ENCODE measurements around the gene EPM2AIP1. TPM values are rescaled to one million over a fixed set of nuclear protein-coding genes. Genes with fewer than 3 reads are reported as not detected.

The EPM2AIP1 gene
- total RNA-seq, 1 donor from 2014 or later: 16.5 TPM

DNA sequence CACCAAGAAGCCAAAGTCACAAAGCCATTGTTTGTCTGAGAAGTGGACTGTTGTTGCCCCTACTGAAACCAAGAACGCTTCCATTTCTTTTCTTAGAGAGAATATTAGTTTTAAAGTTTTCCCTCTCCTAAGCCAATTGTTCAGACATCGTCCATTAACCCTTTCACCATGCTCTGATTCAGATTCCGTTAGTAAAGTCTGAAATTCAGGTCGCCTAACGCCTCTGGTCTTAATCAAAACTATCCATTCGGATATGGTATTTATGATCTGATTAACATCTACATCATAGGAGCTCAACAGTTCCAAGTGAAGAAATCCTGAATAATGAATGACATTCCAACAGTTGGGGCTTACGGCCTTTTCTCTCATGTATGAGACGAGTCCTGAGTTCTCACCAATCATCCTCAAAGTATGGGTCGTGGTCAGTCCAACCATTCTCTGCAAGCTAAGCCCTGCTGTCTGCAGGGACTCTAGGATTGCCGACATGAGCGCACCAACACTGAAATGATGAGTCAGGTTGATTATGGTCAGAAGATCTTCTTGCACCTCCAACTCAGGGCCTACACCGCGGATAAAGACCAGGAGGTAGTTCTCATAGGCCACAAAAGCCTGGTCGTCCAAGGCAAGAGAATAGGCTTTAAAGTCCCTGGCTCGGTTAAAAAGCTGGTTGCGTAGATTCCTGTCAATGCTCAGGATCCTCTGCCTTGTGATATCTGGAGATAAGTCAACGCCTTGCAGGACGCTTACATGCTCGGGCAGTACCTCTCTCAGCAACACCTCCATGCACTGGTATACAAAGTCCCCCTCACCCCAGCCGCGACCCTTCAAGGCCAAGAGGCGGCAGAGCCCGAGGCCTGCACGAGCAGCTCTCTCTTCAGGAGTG, 767 bp downstream of the EPM2AIP1 start:
- Histone ChIP-seq H3K4me1 (ENCODE audit: insufficient read depth, low read length) (peaks cover 21% of the 10 kb centered on the region), H3K36me3 (ENCODE audit: insufficient read depth, low read length) (peaks cover 19% of the 10 kb centered on the region), H2AFZ (ENCODE audit: low read depth, low read length) (peak overlapping the region; percentile 86), H3K9me3 (ENCODE audit: insufficient read depth, low read depth, low read length) (no peaks in the 10 kb centered on the region), H3K9ac (ENCODE audit: low read length) (peak overlapping the region; percentile 93), H3K4me2 (ENCODE audit: low read length) (peak overlapping the region; percentile 86), H3K4me3 (ENCODE audit: insufficient read depth, low read depth, low read length) (peak overlapping the region; percentile 89), H3K27me3 (ENCODE audit: insufficient read depth, low read length) (no peaks in the 10 kb centered on the region), H3K79me2 (ENCODE audit: insufficient read depth, low read length) (peaks cover 73% of the 10 kb centered on the region), H4K20me1 (ENCODE audit: insufficient read depth, low read length) (peaks cover 50% of the 10 kb centered on the region), H3K27ac (ENCODE audit: low read depth, low read length) (peak overlapping the region; percentile 99)
- FAIRE-seq: no peak
- Mint-ChIP-seq H3K9me3 (ENCODE audit: unreplicated experiment) (no peaks in the 10 kb centered on the region), H3K27ac (ENCODE audit: unreplicated experiment) (no peak overlapping the region), H3K36me3 (ENCODE audit: low read depth, unreplicated experiment) (peaks cover 9% of the 10 kb centered on the region), H3K4me3 (ENCODE audit: unreplicated experiment) (no peak overlapping the region), H3K4me1 (ENCODE audit: low read depth, unreplicated experiment) (peaks cover 16% of the 10 kb centered on the region), H3K27me3 (ENCODE audit: low read depth, unreplicated experiment) (no peaks in the 10 kb centered on the region)
- TF ChIP-seq, protein P1, sequence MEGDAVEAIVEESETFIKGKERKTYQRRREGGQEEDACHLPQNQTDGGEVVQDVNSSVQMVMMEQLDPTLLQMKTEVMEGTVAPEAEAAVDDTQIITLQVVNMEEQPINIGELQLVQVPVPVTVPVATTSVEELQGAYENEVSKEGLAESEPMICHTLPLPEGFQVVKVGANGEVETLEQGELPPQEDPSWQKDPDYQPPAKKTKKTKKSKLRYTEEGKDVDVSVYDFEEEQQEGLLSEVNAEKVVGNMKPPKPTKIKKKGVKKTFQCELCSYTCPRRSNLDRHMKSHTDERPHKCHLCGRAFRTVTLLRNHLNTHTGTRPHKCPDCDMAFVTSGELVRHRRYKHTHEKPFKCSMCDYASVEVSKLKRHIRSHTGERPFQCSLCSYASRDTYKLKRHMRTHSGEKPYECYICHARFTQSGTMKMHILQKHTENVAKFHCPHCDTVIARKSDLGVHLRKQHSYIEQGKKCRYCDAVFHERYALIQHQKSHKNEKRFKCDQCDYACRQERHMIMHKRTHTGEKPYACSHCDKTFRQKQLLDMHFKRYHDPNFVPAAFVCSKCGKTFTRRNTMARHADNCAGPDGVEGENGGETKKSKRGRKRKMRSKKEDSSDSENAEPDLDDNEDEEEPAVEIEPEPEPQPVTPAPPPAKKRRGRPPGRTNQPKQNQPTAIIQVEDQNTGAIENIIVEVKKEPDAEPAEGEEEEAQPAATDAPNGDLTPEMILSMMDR (IDR thresholded peaks at IDR 0.05; ENCODE audit: insufficient read depth, low read depth, low read length): no peak
- TF ChIP-seq EZH2 (IDR thresholded peaks at IDR 0.05; ENCODE audit: insufficient read depth, low read length): no peak
- DNase-seq (ENCODE audit: low read depth): peak; percentile 77

DNA sequence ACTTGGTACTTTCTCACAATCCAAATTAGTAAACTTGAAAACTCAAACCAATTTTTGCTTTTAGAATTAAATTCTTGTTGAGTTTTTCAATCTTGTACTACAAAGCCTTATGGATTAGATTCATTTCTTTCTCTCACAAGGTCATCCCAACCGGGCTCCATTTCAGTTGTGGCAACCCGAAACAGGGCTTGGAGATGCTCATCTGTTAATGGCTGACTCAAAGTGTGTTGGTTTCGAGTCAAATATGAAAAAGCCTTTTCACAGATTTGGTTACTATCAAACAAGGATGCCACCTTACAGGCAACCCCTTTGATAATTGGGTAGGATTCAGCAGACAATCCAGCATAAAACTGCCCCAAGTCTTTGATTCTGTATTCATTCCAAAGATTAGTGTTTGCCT, 1.8 kb downstream of the EPM2AIP1 start:
- Mint-ChIP-seq H3K27me3 (ENCODE audit: low read depth, unreplicated experiment) (no peaks in the 10 kb centered on the region), H3K4me3 (ENCODE audit: unreplicated experiment) (no peak overlapping the region), H3K9me3 (ENCODE audit: unreplicated experiment) (no peaks in the 10 kb centered on the region), H3K36me3 (ENCODE audit: low read depth, unreplicated experiment) (peaks cover 7% of the 10 kb centered on the region), H3K4me1 (ENCODE audit: low read depth, unreplicated experiment) (peaks cover 16% of the 10 kb centered on the region), H3K27ac (ENCODE audit: unreplicated experiment) (peak overlapping the region; percentile 60)
- H3K9ac ChIP-seq (ENCODE audit: low read length): peak overlapping the region; percentile 93
- no peak overlapping the region for H2AFZ ChIP-seq (ENCODE audit: low read depth, low read length)
- peak overlapping the region; percentile 89 for H3K4me3 ChIP-seq (ENCODE audit: insufficient read depth, low read depth, low read length)
- H3K4me1 ChIP-seq (ENCODE audit: insufficient read depth, low read length): peaks cover 21% of the 10 kb centered on the region
- peaks cover 56% of the 10 kb centered on the region for H4K20me1 ChIP-seq (ENCODE audit: insufficient read depth, low read length)
- H3K27ac ChIP-seq (ENCODE audit: low read depth, low read length): peak overlapping the region; percentile 99
- peak overlapping the region; percentile 86 for H3K4me2 ChIP-seq (ENCODE audit: low read length)
- H3K9me3 ChIP-seq (ENCODE audit: insufficient read depth, low read depth, low read length): no peaks in the 10 kb centered on the region
- FAIRE-seq: no peak
- TF ChIP-seq EZH2 (IDR thresholded peaks at IDR 0.05; ENCODE audit: insufficient read depth, low read length): no peak
- TF ChIP-seq, protein P1 (IDR thresholded peaks at IDR 0.05; ENCODE audit: insufficient read depth, low read depth, low read length): no peak
- DNase-seq (ENCODE audit: low read depth): no peak
- H3K36me3 ChIP-seq (ENCODE audit: insufficient read depth, low read length): peaks cover 26% of the 10 kb centered on the region
- H3K79me2 ChIP-seq (ENCODE audit: insufficient read depth, low read length): peaks cover 64% of the 10 kb centered on the region
- H3K27me3 ChIP-seq (ENCODE audit: insufficient read depth, low read length): no peaks in the 10 kb centered on the region

DNA sequence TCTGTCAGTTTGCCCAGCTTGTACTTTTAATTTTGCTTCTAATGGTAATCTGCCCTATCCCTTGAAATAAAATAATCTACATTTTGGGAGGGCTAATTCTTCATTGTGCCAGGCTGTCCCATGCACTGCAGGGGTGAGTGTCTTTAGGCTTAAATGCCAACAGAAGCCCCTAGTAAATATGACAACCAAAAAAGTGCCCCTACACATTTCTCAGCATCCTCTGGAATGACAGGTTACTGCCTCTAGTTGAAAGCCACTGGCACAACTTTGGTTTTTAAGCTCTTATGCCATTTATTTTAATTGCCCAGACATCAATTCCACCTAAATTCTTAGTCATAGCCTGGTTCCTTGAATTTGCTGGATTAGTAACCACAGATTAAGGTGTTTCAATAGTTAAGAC, 3.4 kb downstream of the EPM2AIP1 start:
- H2AFZ ChIP-seq (ENCODE audit: low read depth, low read length): no peak overlapping the region
- no peak for DNase-seq (ENCODE audit: low read depth)
- H3K79me2 ChIP-seq (ENCODE audit: insufficient read depth, low read length): peaks cover 56% of the 10 kb centered on the region
- Mint-ChIP-seq H3K4me3 (ENCODE audit: unreplicated experiment) (no peak overlapping the region), H3K9me3 (ENCODE audit: unreplicated experiment) (no peaks in the 10 kb centered on the region), H3K27me3 (ENCODE audit: low read depth, unreplicated experiment) (no peaks in the 10 kb centered on the region), H3K4me1 (ENCODE audit: low read depth, unreplicated experiment) (peaks cover 16% of the 10 kb centered on the region), H3K27ac (ENCODE audit: unreplicated experiment) (peak overlapping the region; percentile 67), H3K36me3 (ENCODE audit: low read depth, unreplicated experiment) (peaks cover 12% of the 10 kb centered on the region)
- H3K36me3 ChIP-seq (ENCODE audit: insufficient read depth, low read length): peaks cover 39% of the 10 kb centered on the region
- TF ChIP-seq, protein P1 (IDR thresholded peaks at IDR 0.05; ENCODE audit: insufficient read depth, low read depth, low read length): no peak
- no peak for TF ChIP-seq EZH2 (IDR thresholded peaks at IDR 0.05; ENCODE audit: insufficient read depth, low read length)
- peak overlapping the region; percentile 93 for H3K9ac ChIP-seq (ENCODE audit: low read length)
- H4K20me1 ChIP-seq (ENCODE audit: insufficient read depth, low read length): peaks cover 56% of the 10 kb centered on the region
- H3K4me1 ChIP-seq (ENCODE audit: insufficient read depth, low read length): peaks cover 21% of the 10 kb centered on the region
- H3K27ac ChIP-seq (ENCODE audit: low read depth, low read length): no peak overlapping the region
- no peaks in the 10 kb centered on the region for H3K27me3 ChIP-seq (ENCODE audit: insufficient read depth, low read length)
- H3K9me3 ChIP-seq (ENCODE audit: insufficient read depth, low read depth, low read length): no peaks in the 10 kb centered on the region
- H3K4me2 ChIP-seq (ENCODE audit: low read length): peak overlapping the region; percentile 86
- no peak for FAIRE-seq
- peak overlapping the region; percentile 39 for H3K4me3 ChIP-seq (ENCODE audit: insufficient read depth, low read depth, low read length)
